Esophagus muscularis mucosa (tissue), 4 donors: ENCODE results near the gene CAMTA1.
A peak's percentile ranks its signal among the peaks of the same experiment; 100 is the strongest.

Source experiments
- EP300 ChIP-seq: sonication (generic); formaldehyde crosslinking; IDR thresholded peaks from one replicate; pipeline ENCODE4 v1.6.1; 2017; ENCODE audit warnings: antibody characterized with exemption
- POLR2A ChIP-seq: fragments of 450-650 bp; IDR thresholded peaks from one replicate; pipeline ENCODE4 v1.6.1; 2017; ENCODE audit warnings: antibody characterized with exemption, moderate library complexity, mild to moderate bottlenecking, low read depth
- POLR2AphosphoS5 ChIP-seq, 2 donors: sonication (generic); formaldehyde crosslinking; IDR thresholded peaks; one replicate each; pipeline ENCODE4 v1.6.1; 2017; ENCODE audit warnings: antibody characterized with exemption in 2 of 2
- TF ChIP-seq, protein P1 (sequence below), 3 experiments: fragments of 200-600 bp in 2 of 3; fragments of 450-650 bp in 1 of 3; sonication (generic) in 2 of 3; IDR thresholded peaks; one replicate each; pipeline ENCODE4 v1.5.1; 2017 to 2019; ENCODE audit warnings: antibody characterized with exemption in 3 of 3, mild to moderate bottlenecking in 2 of 3, moderate library complexity in 1 of 3

DNA sequence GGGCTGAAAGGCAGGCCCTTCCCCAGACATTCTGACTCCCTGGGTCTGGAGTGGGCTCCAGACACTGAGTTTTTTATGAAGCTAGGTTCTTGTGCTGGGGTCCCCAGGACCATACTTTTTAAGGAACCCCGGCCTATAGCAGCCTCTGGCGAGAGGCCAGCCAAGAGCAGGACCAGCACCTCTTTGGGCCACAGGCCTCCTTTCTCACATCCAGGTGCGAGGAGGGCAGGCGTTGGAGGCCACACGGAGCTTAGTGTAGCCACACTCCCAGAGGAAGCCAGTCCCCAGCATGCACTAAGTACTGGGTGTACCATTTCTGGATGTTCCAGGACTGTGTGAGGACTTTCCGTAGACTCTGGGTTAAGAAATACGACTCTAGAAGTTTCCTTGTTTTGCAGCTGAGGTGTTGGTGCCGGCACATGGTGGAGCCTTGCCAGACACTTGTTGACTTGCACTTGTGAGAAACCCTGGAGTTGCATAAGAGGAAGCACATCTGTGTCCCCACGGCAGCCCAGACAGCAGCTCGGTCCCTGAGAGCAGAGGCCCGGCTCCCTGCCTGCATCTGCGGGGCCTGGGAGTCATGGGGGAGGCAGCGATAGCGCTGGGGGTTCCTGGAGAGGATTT is 863.6 kb downstream of the CAMTA1 start:
- TF ChIP-seq, protein P1, sequence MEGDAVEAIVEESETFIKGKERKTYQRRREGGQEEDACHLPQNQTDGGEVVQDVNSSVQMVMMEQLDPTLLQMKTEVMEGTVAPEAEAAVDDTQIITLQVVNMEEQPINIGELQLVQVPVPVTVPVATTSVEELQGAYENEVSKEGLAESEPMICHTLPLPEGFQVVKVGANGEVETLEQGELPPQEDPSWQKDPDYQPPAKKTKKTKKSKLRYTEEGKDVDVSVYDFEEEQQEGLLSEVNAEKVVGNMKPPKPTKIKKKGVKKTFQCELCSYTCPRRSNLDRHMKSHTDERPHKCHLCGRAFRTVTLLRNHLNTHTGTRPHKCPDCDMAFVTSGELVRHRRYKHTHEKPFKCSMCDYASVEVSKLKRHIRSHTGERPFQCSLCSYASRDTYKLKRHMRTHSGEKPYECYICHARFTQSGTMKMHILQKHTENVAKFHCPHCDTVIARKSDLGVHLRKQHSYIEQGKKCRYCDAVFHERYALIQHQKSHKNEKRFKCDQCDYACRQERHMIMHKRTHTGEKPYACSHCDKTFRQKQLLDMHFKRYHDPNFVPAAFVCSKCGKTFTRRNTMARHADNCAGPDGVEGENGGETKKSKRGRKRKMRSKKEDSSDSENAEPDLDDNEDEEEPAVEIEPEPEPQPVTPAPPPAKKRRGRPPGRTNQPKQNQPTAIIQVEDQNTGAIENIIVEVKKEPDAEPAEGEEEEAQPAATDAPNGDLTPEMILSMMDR (IDR thresholded peaks at IDR 0.05), result no peak
- no peak for TF ChIP-seq POLR2A
- TF ChIP-seq POLR2AphosphoS5 (IDR thresholded peaks at IDR 0.05), result peak in 1 of 2 donors; percentile 49
- no peak for TF ChIP-seq EP300
